DMS 273 (cell line): ENCODE results near the gene FOXP1.

ENCODE experiments used
- DNase-seq: peaks from one replicate; lab custom pipeline; 2025; ENCODE audit not compliant: unreplicated experiment; lab: John Stamatoyannopoulos, UW

The FOXP1 gene

DNA sequence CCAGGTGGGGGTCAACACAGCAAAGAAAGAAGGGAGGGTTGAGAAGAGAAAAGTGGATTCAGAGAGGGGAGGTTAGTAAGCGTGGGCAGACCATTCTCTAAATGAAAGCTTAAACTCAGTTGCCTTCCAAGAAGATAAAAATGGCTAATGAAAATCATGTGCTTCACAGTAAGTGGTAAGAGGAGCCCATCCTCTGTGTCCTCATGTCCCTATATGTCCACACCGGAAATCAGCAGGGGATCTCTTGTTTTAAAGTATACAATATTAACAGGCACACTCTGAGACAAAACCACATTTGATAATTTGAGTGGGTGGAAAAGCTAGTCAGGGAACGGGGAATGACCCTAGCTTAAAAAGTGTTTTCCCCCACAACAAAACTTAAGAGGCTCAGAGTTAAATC, 4.4 kb upstream of the FOXP1 start:
- no peak for DNase-seq

DNA sequence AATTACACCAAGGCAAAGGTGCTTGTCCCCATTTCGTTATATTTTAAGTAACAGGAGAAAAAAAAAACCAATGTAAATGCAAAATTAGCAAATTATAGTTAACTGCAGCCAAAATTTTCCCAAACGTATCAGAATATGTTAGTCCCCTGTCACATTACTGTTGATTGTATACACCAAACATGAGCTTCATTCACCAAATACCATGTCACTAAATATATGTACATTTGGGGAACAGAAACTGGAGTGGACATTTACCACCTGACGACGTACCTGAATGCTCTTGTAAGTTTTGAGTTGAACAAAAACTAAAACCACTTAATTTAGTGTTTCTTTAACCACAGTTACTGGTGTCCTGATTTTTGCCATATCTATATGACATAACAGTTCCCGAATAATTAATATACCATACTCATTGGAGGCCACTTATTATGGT, 3.3 kb upstream of the FOXP1 start:
- no peak for DNase-seq

DNA sequence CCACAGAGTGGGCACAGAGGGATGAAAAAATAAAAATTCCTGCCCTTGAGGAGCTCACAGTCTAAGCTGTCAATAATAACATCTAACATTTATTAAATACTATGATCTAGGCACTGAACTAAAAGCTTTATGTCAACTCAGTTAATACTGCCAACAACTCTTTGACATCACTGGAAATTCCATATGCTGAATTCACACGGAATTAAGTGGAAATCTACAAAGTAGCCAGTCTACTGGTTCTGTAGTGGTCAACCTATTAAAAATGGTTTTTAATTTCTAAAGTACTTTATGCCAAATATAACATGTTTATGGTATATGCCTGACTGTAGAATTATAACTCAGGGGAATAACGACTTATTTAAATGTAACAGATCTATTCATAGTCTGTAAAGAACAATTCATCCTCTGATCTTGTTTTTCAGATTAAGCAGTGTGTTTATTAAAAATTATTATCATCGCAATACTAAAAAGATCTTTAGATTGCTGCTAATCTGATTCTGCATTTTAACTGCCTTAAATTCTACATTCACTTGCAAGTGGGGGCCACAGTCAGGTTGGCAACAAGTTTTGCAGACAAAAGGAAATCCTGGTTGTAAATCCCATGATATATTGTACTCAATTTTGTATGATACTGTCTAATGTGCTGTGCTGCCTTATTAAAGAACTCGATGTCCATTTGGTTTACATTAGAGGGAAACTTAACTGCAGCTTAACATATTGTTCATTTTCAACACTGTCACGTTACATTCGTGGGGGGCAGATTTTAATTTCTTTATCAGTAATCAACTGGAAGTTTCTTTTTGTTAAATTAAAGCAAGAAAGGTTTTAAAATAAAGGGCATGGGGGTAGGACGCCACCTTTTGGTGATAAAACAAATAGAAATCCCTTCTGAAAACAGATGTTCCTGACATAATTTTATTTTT, 2.6 kb upstream of the FOXP1 start:
- DNase-seq = peak; percentile 41

DNA sequence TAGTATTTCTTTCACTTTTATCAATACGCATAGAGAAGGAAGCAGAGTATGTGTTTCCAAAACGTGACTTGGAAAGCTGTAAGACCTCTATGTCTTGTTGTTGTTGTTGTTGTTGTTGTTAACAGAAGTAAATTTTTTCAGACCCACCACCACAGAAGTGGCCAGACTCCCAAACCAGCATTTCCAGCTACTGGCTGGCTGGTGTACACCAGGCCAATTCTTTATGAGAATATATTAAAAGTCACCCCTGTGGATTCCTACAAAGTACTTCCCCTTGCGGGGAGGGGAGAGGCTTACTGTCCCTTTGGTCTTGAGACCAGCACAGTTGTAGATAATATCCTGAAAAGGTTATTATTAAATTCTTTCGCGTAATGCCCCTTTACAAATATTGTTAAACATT, 1.6 kb upstream of the FOXP1 start:
- peak; percentile 25 for DNase-seq

DNA sequence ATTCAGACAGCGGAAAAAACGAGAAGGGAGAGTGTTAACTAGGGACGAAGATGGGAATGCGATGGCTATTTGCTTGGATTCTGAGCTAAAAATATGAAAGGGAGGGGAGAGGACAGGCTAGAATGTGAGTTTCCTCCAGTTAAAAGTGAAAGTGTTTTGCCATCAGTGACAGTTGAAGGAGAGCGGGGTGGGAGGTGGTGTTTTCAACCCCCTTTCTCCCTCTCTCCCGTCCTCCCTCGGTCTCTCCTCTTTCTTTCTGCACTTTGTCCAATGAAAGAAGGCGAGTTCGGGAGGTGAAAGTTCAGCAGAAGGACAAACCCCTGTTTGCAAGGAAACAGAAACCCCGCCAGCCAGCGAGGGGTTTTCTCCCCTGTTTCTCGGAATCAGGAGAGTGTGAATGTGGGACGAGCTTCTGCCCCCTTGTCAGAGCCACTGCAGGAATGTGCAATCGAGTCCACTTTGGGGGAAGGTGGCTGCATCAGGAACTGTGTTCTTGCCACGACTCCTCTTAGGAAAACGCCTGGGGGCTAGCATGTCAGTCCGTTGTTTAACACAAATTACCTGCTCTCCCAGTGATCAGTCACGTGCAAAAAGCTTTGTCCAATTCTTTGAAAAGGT, 975 bp upstream of the FOXP1 start:
- DNase-seq = peak; percentile 72

DNA sequence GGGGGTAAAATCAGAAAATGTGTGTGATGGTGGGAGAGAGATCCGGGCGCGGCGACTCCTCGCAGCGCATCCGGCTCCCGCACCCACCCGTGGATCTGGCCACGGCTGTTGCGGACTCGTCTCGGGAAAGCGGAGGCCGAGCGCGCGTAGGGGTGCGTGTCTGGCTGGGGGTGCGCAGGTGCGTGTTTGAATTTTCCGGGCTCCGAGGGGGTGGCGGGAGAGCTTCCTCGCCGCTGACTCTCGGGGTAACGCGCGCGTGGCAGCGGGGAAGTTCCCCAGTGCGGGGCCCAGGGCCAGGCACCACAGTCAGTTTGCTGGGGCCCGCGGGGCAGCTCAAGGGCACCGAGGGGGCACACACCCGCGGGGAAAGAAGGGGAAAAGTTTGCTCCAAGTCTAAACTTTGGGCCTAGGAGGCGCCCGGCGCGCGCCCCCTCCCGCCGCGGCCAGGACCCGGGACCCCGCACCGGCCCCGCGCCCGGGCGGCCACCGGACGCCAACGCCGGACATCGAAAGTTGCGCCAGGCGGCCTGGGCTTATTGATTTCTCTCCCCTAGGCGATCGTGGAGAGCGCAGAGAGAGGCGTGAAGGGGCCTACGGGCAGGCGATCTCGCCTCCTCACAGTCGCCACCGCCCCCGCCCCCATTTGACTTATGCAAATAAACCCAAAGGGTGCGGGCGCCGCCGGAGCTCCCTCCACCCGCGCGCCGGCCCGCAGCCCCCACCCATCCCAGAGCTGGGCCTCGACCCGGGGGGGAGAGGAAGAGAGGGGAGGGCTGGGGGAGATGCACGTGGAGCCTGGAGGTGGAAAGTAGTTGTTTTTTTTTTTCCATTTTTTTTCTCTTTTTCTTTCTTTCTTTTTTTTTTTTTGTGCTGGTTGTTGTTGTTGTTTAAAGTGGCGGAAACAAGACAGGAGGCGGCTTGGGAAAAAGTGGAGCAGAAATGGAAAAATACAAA, 639 bp downstream of the FOXP1 start:
- DNase-seq = peak; percentile 84

DNA sequence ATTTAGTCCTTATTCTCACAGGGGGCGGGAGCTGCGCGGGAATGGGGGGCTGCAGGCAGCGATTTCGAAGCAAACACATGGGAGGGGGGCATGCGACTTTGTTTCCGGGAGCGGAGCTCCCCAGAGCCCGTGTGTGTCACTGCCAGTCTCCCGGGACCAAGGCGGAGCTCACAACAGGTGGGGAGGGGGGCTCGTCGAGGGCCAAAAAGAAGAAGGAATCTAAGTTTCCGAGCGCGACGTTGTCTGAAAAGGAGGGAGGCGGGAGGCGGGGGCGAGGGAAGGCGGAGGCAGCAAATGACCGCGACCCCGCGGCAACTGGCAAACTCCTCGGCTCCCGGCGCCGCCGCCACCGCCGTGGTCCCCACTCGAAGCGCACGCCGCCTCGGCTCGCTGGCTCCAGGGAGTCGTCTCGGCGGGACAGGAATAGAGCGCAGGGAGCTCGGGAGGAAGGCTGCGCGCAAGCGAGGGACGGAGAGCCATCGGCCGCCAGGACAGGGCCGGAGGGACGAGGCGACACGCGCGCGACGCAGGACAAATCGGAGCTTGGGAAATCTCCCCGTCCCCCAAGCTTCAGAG, 1.4 kb downstream of the FOXP1 start:
- peak; percentile 77 for DNase-seq

DNA sequence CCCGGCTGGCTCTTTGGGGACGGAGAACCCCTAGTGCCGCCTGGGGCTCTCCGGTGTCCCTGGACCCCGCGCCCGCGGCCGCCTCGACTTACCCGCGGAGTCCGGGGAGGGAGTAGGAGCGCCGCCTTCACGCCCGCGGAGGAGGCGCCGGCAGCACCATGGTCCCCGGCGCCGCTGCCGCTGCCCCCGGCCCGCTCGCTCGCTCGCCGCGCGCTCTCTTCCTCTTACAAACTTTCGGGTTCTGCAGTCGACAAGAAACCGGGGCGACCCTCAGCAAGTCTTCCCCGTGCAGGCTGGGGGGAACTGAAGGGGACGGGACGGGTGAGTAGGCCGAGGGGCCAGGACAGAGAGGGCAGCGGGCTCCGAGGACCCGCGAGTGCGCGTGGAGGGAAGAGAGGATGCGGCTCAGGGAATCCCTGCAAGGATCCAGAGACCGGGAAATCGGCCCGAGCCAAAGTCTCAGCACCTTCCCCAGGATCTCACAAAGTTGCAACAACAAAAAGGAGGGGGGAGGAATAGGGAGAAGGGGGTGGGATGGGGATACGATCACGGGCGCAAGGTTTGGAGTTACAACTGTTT, 2.0 kb downstream of the FOXP1 start:
- DNase-seq = peak; percentile 77

DNA sequence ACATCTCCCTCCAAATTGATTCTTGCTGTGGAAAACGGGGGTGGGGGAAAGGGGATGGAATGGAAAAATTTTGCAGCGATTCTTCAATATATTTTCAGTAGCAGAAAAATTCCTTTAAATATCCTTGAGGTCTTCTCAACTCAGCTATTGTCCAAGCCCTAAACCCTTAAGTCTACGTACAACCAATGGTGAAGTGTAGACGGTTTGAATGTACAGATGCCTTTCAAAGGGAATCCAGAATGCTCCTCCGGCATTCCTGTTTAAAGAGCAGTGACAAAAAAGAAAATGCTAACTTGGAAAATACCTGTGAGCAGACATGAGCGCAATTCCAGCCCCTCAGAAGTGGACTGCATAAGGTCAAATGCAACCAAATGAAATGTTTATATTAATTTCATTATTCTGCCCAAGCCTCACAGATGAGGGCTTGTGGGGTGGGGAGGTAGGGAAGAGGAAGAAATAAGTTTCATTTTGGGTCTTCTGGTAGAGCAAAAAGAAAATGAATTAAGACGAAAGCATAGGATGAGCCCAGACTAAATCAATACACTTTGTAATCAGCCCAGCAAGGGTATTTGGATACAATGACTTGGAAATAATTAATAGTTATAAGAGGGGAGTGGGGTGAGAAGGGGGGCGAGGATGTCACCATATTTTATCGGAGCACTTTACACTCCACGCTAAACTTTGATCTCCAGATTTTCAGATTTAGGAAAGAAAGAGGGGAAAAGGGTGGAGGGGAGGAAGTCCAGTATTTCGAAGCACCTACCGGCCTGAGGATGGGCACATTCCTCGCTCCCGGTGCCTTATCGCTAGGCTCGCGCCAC, 2.7 kb downstream of the FOXP1 start:
- peak; percentile 19 for DNase-seq

DNA sequence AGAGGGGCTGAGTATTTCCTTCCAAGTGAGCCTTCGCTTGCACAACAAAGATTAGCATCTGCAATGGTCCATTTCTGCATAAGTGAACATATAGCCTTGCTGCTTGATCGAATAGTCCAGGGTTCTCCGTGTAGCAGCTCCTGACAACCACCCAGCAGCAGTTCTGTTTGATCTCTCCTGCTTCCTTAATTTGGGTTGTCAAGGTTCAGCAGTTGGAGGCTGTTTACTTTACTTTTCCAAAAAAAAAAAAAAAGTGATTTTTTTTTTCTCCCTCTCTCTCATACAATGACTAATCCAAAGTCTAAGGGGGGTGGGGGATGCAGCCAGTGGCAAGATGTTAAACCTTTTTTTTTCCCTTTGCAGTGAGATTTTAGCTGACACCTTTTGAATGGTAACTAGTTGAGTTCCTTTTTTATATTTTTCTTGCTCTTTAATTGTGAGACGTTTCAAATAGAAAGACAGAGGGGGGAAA, 3.6 kb downstream of the FOXP1 start:
- peak; percentile 33 for DNase-seq

DNA sequence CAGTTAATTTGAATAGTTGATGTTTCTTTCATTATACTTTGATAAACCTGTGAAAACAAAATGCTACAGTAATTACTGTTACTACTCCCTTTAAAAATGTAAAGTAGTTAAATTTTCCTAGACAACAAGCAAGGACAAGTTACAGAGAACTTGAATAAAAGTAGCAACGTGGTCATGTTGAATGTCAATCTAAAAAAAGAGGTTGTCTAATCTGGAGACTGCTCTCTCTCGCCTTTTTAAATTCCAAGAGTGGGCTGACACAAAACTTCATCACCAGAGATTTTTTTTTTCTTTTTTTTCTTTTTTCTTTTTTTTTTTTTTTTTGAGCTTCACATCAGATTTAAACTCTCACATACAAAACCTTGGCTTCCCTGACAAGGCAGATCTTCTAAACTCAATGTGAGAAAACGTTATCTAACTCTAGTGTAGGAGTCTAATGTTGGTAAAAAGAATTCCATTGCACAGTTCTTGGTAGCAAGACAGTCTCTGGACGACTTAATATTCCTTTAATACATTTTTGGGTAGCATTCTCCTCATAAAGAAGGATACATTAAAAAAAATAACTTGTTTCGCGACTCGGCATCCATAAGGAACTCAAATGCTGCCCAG, 4.1 kb downstream of the FOXP1 start:
- no peak for DNase-seq

DNA sequence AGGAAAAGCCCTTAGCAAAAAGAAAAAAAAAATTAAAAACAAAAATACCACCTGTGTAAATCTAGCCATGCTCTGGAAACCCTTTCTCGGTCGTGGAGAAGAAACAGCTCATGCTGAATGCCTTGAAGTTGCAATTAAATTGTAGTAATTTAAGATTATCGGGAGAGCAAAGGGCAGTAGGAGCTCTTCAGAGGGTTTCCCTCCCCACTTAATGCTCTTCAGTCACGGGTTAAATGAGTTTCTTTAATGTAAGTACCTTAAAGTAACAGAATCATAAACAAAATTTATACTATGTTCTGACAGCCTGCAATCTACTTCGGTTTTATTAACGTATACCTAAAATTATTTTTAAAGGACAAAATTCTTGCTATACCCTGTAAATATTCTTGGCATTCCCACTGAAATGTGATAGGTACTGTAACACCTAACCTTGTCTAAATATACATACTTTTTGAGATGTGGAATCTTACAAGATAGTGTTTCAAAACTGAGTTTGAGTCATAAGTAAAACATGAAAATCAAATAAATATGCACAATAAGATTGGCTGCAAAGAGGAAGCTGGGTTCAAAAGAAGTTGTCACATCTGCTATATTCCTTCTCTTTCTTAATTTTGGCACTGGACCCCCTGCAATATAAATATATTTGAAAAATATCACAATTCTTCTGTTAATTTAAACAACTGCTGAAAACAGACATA, 5.3 kb downstream of the FOXP1 start:
- DNase-seq = no peak

DNA sequence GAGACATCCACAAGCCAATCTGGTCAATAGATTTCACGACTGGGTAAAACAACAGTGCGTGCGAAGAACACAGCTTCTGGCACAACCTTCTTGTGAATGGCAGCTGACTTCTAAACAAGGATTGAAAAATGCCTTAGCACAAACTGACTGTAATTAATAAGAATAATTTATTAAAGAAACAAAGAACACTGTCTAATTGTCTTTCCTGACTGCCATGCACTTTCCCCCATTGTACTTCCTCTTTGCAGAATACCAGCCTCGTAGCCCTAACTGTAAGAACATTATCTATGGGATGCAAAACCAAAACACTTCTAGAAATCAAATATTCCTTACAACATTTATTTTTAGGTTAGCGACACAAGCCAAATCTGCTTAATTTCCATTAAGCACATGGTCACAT, 6.5 kb downstream of the FOXP1 start:
- no peak for DNase-seq

DNA sequence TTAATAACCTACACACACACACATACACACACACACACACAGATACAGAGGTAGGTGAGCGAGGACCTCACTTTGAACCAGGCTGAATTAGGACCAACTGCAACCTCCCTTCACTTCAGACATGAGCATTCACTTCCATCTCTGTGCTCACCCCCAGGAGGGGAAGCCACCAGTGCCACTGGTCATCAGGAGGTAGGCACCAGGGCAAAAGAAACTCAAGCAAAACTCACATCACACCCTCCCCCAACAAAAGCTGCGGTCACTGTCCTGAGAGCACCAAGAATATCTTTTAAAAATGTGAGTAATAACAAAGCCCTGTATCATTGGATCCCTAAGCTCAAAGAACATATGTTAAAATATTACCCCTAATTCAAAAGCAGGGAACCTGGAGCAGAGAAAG, 8.1 kb downstream of the FOXP1 start:
- DNase-seq = no peak

DNA sequence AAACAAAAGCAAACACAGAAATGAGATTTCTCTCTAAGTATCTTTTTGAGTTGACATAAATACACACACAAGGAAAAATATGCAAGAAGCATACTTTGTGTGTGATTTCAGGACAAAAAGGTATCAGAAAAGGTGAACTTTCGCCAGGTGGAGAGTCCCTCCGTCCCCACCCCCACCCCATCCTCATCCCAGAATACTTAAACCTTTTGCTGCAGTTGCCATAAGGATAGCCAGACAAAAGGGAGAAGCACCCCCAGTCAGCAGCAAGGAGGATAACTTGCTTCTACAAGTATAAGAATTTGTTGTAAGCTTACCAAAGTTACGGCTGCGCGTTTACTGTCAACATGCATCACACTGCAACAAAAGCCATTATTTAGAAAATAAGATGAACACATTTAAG, 10.3 kb downstream of the FOXP1 start:
- no peak for DNase-seq

DNA sequence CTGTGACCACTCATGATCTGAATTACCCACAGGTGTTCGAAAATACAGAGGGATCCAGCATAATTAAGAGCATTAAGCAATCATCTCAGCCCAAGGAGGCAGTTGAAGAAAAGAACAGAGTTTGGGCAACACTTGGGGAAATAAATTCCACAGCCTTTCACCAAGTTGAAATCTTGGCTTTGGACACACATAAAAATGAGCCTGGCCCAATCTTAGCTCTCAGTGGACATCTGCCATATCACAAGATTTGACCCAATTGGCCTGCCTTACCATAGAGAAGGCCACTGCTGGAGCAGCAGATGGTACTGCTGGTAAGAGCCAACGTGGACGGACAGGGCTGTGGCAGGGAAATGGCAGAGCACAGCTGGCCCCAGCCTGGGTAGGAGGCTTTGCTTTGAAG, 13.0 kb downstream of the FOXP1 start:
- peak; percentile 77 for DNase-seq

DNA sequence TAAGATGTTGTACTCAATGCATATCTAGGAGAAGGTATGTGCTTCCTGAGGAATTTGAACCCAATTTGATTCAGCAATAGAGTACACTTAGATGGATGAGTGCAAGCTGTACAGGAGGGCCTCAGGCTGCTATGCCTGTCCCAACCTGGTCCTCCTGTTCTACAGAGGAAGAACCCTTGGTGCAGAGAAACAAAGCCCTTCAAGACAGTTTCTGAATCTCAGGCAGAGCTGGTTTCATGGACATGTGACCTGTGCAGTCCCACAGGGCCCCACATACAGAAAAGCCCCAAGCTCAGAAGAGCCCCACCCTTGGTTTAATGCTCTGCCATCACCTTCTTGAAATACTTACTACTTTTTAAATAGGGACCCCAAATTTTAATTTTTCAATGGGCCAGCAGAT, 15.3 kb downstream of the FOXP1 start:
- DNase-seq = peak; percentile 2

DNA sequence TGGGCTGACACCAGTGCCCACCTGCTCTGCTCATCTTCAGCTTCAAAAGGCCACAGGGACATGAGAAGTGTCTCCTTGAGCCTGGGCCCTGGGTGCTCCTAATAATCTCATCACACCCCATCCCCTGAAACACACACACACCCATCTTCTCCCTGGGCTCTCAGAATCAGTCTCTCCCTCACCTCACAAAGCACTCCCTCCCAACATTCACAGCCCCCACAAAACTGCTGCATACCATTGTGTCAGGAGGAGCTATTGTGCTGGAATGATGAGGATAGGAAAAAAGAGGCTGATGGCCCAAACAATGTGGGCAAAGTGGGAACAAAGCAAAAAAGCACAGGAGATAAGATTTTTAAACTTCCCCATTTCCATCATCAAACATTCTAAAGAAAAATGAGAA, 16.8 kb downstream of the FOXP1 start:
- no peak for DNase-seq

DNA sequence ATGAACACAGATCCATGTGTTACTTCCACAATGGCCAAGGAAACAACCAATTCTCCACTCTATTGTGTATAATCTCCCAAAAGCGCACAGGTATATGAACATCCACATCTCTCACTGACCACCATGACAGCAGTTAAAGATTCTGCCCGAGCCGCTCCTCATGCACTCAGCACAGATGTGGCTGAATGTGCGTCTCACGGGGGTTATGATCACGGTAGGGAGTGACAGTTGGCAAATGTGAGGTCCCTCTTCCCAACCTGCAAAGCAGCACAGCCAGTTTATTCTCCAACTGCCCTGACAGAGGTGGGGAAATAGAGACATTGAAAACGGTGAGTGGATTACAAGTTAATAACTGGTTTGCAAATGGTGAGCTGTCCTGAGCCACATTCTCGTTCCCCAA, 17.6 kb downstream of the FOXP1 start:
- peak; percentile 25 for DNase-seq
